ENCODE measurements around the gene ZNF584.

DNA sequence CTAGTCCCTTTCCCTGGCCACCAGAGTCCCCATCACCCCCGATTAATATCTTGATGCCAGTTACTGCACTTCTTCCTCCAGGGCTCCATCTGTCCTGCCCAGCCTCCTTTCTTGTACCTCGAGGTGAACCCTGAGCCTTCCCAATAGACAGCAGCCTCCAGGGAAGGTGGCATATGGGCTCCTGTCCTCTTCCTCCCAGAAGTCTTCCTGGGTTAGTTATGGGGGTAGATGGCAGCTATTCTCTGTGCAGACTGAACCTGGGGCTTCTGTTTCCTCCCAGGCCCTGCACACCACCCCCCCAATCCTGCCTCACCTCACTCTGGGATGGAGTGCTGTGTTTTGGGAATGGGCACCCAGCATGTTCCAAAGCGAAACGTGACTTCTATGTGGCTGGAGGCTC lies 10.4 kb upstream of the ZNF584 start:
- TF ChIP-seq CTCF (IDR thresholded peaks at IDR 0.05) (no peak), POLR2AphosphoS5 (IDR thresholded peaks at IDR 0.05) (no peak), POLR2A (IDR thresholded peaks at IDR 0.05) (no peak)
